Astrocyte (in vitro differentiated cells and primary cell): ENCODE data around the gene COL23A1. TPM values are rescaled to one million over a fixed set of nuclear protein-coding genes. Genes with fewer than 3 reads are reported as not detected.

Experiments used
- DNase-seq: peaks from one replicate; pipeline ENCODE4 v3.0.0-alpha.2; 2010; ENCODE audit warnings: low read depth
- FAIRE-seq: peaks from 2 replicates; lab custom pipeline; 2011; peaks lifted over from hg19 to GRCh38; lab: Jason Lieb, UNC
- H2AFZ ChIP-seq: 2 replicates; pipeline ENCODE4 v1.6.0; 2012; ENCODE audit warnings: low read depth, low read length, inconsistent platforms
- H3K27ac ChIP-seq: 2 replicates; pipeline ENCODE4 v1.5.1; 2011; ENCODE audit warnings: low read depth, low read length, inconsistent platforms
- H3K27me3 ChIP-seq: 2 replicates; pipeline ENCODE4 v1.6.0; 2011; ENCODE audit warnings: low read length, inconsistent platforms; ENCODE audit not compliant: insufficient read depth
- H3K36me3 ChIP-seq: 2 replicates; pipeline ENCODE4 v1.5.1; 2011; ENCODE audit warnings: low read length, inconsistent platforms; ENCODE audit not compliant: insufficient read depth
- H3K4me1 ChIP-seq: 2 replicates; pipeline ENCODE4 v1.5.1; 2011; ENCODE audit warnings: low read length, inconsistent platforms; ENCODE audit not compliant: insufficient read depth
- H3K4me2 ChIP-seq: 2 replicates; pipeline ENCODE4 v1.6.0; 2012; ENCODE audit warnings: low read length, inconsistent platforms
- H3K4me3 ChIP-seq: 2 replicates; pipeline ENCODE4 v1.5.1; 2011; ENCODE audit warnings: low read depth, mild to moderate bottlenecking, low read length, inconsistent platforms; ENCODE audit not compliant: insufficient read depth
- H3K79me2 ChIP-seq: 2 replicates; pipeline ENCODE4 v1.6.0; 2012; ENCODE audit warnings: mild to moderate bottlenecking, low read length, inconsistent platforms; ENCODE audit not compliant: insufficient read depth
- H3K9ac ChIP-seq: 2 replicates; pipeline ENCODE4 v1.6.0; 2012; ENCODE audit warnings: mild to moderate bottlenecking, low read length, inconsistent platforms
- H3K9me3 ChIP-seq: 2 replicates; pipeline ENCODE4 v1.5.1; 2012; ENCODE audit warnings: low read depth, mild to moderate bottlenecking, low read length, inconsistent platforms; ENCODE audit not compliant: insufficient read depth
- H4K20me1 ChIP-seq: 2 replicates; pipeline ENCODE4 v1.6.0; 2012; ENCODE audit warnings: low read length, inconsistent platforms; ENCODE audit not compliant: insufficient read depth
- H3K27ac Mint-ChIP-seq: one replicate; pipeline ENCODE4 v1.8.0; 2021; ENCODE audit warnings: mild to moderate bottlenecking, mixed read lengths; ENCODE audit not compliant: unreplicated experiment
- H3K27me3 Mint-ChIP-seq: one replicate; pipeline ENCODE4 v1.8.0; 2021; ENCODE audit warnings: low read depth, mixed read lengths; ENCODE audit not compliant: unreplicated experiment
- H3K36me3 Mint-ChIP-seq: one replicate; pipeline ENCODE4 v1.8.0; 2021; ENCODE audit warnings: low read depth, mixed read lengths; ENCODE audit not compliant: unreplicated experiment
- H3K4me1 Mint-ChIP-seq: one replicate; pipeline ENCODE4 v1.8.0; 2021; ENCODE audit warnings: low read depth, mixed read lengths; ENCODE audit not compliant: unreplicated experiment
- H3K4me3 Mint-ChIP-seq: one replicate; pipeline ENCODE4 v1.8.0; 2021; ENCODE audit warnings: mild to moderate bottlenecking, moderate library complexity, mixed read lengths; ENCODE audit not compliant: unreplicated experiment
- H3K9me3 Mint-ChIP-seq: one replicate; pipeline ENCODE4 v1.8.0; 2021; ENCODE audit warnings: mild to moderate bottlenecking, mixed read lengths; ENCODE audit not compliant: unreplicated experiment
- EZH2 ChIP-seq: IDR thresholded peaks from 2 replicates; pipeline ENCODE4 v1.6.1; 2012; ENCODE audit warnings: mild to moderate bottlenecking, low read length, inconsistent platforms; ENCODE audit not compliant: insufficient read depth
- total RNA-seq: library from RNA; stranded (reverse); gene quantifications from 2 replicates; pipeline ENCODE4 v1.2.1, GENCODE V29; 2021
- TF ChIP-seq, protein P1 (sequence below): IDR thresholded peaks from 2 replicates; pipeline ENCODE4 v1.5.1; 2011; ENCODE audit warnings: low read depth, mild to moderate bottlenecking, inconsistent platforms, low read length, moderate library complexity; ENCODE audit not compliant: insufficient read depth

The COL23A1 gene
- total RNA-seq, 1 donor from 2014 or later, result 0.16 TPM

DNA sequence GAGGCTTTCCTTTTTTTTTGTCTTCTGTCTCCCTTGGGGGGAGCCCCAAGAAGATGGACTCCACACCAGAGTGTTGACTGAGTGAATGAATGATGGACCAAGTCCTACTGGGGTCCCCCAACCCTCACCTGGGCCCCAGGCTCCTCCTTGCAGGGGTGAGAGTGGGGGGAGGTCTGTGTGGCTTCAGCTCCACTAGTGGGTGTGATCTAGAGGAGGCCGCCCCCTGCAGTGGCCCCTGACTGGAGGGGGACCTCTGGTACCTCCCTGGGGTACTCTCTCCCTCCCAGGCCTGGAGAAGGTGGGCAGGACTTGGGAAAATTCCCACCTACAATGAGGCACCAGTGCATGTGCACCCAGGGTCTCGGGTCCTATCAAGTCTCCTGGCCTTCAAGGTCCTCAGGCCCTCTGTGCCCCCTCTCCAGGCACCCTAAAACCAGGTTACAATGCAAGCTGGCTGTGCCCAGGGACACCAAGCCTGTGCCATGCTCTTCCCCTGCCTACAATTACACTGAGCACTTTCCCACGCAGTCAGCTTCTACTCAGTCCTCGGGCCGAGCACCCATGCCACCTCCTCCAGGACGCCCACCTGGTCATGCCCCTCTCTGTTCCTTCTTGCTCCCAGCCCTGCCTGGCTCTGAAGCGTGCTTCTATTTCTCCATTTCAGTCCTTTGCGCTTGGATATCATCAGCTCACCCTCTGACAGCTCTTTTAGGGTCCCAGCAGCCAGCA lies 240.4 kb downstream of the COL23A1 start:
- H3K4me1 Mint-ChIP-seq, result no peaks in the 10 kb centered on the region
- H3K36me3 Mint-ChIP-seq, result no peaks in the 10 kb centered on the region
- FAIRE-seq (no peak), DNase-seq (no peak)
- Histone ChIP-seq H3K9me3 (no peaks in the 10 kb centered on the region), H3K4me1 (no peaks in the 10 kb centered on the region), H3K79me2 (no peaks in the 10 kb centered on the region), H3K36me3 (no peaks in the 10 kb centered on the region), H3K4me2 (no peak overlapping the region), H3K27me3 (no peaks in the 10 kb centered on the region), H3K27ac (no peak overlapping the region), H4K20me1 (no peaks in the 10 kb centered on the region), H2AFZ (no peak overlapping the region), H3K4me3 (no peak overlapping the region), H3K9ac (no peak overlapping the region)
- H3K9me3 Mint-ChIP-seq, result no peaks in the 10 kb centered on the region
- H3K27me3 Mint-ChIP-seq, result peaks cover 54% of the 10 kb centered on the region
- H3K4me3 Mint-ChIP-seq, result no peak overlapping the region
- H3K27ac Mint-ChIP-seq, result no peak overlapping the region
- TF ChIP-seq, protein P1, sequence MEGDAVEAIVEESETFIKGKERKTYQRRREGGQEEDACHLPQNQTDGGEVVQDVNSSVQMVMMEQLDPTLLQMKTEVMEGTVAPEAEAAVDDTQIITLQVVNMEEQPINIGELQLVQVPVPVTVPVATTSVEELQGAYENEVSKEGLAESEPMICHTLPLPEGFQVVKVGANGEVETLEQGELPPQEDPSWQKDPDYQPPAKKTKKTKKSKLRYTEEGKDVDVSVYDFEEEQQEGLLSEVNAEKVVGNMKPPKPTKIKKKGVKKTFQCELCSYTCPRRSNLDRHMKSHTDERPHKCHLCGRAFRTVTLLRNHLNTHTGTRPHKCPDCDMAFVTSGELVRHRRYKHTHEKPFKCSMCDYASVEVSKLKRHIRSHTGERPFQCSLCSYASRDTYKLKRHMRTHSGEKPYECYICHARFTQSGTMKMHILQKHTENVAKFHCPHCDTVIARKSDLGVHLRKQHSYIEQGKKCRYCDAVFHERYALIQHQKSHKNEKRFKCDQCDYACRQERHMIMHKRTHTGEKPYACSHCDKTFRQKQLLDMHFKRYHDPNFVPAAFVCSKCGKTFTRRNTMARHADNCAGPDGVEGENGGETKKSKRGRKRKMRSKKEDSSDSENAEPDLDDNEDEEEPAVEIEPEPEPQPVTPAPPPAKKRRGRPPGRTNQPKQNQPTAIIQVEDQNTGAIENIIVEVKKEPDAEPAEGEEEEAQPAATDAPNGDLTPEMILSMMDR, result no peak
- TF ChIP-seq EZH2, result no peak

- H3K27me3 Mint-ChIP-seq, result peaks cover 54% of the 10 kb centered on the region
- Histone ChIP-seq H3K4me3 (no peak overlapping the region), H3K9ac (no peak overlapping the region), H3K9me3 (no peaks in the 10 kb centered on the region), H3K4me2 (no peak overlapping the region), H3K27ac (no peak overlapping the region), H3K79me2 (no peaks in the 10 kb centered on the region), H3K27me3 (no peaks in the 10 kb centered on the region), H3K4me1 (no peaks in the 10 kb centered on the region), H2AFZ (no peak overlapping the region), H3K36me3 (no peaks in the 10 kb centered on the region), H4K20me1 (no peaks in the 10 kb centered on the region)
- no peak overlapping the region for H3K27ac Mint-ChIP-seq
- H3K4me3 Mint-ChIP-seq, result no peak overlapping the region
- FAIRE-seq, result no peak
- no peaks in the 10 kb centered on the region for H3K4me1 Mint-ChIP-seq
- H3K36me3 Mint-ChIP-seq, result peaks cover 2% of the 10 kb centered on the region
- DNase-seq, result no peak
- no peak for TF ChIP-seq EZH2
- TF ChIP-seq, protein P1, result no peak
- H3K9me3 Mint-ChIP-seq, result no peaks in the 10 kb centered on the region
Measured at GRCh38 chr5:178349075-178349511, 241.1 kb downstream of the COL23A1 start.
